SK-N-MC (cell line): ENCODE data around the gene SYNPO2.

Experiments
- EZH2 ChIP-seq: fragments of 200-600 bp; sonication (generic); IDR thresholded peaks from one replicate; pipeline ENCODE4 v1.6.1; 2017; ENCODE audit warnings: antibody characterized with exemption
- POLR2AphosphoS5 ChIP-seq: IDR thresholded peaks from 2 replicates; pipeline ENCODE4 v1.6.1; 2012; ENCODE audit warnings: mild to moderate bottlenecking, low read depth, low read length, borderline replicate concordance

GRCh38 chr4:118988635-118988972 lies 100.0 kb downstream of the SYNPO2 start:
- TF ChIP-seq EZH2 (no peak), POLR2AphosphoS5 (no peak)
